Renal pelvis (tissue), 4 donors: ENCODE measurements around the gene CIC. TPM values are rescaled to one million over a fixed set of nuclear protein-coding genes. Genes with fewer than 3 reads are reported as not detected.
A peak's percentile ranks its signal among the peaks of the same experiment; 100 is the strongest.
"Not testable (repeated sequence)": the region's sequence is repeated elsewhere in the genome, so short reads cannot be mapped to it uniquely, and the experiment has no call there.

Source experiments
- DNase-seq: peaks from one replicate; pipeline ENCODE4 v3.0.0-alpha.2; 2013
- polyA plus RNA-seq, 3 donors: library from polyadenylated mRNA; unstranded; fragments of 120-200 nt; gene quantifications; one replicate each; pipeline ENCODE4 v1.2.1, GENCODE V29; 2013; ENCODE audit not compliant: insufficient read length in 3 of 3

The CIC gene
- polyA plus RNA-seq, 3 donors: 59.3 to 72.5 (median 68.2) TPM

GRCh38 chr19:42254089-42254849 lies 14.8 kb upstream of the CIC start:
- peak; percentile 88 for DNase-seq

DNA sequence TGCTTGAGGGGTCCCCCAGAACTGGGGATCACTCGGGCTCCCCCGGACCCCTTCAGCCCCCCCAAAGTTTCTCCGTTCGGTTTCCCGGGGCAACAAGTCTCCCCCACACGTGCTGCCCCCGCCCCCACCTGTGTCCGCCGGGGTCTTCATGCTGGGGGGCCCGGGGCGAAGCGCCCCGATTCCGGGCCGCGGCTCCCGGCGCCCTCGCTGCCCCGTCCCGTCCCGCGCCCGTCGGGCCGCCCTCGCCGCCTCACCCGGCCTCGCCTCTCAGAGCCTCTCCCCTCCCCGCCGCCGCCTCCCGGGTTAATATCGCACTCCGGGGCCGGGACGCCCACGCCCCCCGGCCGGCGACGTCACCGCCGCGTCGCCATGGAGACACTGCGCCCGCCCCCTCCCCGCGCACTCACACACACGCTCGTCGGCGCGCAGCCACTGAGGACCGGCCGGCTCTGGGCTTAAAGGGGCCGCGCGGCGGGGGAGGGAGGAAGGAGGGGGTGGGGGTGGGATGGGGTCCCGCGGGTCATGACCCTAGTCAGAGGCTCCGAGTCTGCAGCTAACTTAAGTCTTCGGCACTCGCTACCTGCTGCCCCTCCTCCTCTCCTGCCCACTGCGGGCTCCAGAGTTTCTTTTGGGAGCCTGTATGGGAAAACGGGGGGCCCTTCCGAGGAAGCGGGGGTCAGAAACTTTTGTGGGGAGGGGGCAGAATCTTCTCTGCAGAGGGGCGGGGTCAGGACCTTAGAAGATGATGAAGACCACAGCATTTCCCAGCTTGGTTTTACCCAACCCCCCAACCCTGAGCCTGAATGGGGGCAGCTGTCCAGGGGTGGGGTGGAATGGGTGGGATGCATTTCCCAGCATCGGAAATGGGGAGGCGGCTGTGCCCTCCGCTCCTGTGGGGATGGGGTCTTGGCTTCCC lies 13.9 kb upstream of the CIC start, which contains the start of gene ERF:
Gene ERF (minus strand): TSS at position 279 of the 916 bp plus-strand sequence. CDS start 129 bp downstream, at position 150.
- DNase-seq: peak; percentile 95

DNA sequence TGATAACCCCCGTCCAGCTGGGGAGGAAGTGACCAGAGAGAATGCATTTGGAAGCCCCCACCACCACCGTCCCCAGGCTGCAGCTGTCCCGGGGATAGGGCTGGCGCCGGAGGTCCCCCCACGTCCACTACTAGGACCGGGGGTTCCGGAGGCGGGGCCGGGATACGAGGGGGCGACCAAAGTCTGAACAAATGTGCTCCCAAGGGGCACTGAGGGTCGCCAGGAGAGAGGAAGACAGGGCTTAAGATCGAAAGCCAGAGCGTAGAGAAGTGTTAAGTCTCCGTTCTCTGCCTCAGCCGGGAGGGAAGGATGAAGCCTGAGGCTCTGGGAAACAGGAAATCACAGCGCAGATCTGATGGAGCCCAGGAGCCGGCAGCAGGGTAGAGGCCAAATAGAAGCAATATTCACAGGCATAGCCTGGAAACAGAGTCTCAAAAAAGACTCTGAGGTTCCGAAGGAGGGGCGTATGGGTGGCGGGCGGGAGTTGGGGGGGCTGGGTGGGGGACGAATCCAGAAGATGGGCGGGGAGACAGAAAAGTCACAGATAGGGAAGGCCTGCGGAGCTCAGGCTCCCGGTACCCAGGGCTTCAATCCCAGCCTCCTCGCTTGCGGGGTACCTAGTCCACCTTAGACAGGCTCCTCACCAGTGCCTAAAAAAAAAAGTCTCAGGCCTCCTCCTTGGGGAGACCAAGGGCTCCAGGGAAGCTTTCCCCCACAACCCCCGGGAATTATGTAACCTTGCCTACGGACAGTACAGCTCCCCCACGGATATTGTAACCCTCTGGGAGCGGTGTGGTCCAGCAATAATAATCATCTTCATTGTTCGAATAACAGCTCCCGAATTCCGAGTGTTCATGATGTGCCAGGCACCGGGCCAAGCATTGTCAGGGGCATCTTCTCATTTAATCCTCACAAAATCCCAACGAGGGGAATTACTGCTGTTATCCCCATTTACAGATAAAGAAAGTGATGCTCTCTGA lies 13.0 kb upstream of the CIC start:
- DNase-seq: peak; percentile 63

DNA sequence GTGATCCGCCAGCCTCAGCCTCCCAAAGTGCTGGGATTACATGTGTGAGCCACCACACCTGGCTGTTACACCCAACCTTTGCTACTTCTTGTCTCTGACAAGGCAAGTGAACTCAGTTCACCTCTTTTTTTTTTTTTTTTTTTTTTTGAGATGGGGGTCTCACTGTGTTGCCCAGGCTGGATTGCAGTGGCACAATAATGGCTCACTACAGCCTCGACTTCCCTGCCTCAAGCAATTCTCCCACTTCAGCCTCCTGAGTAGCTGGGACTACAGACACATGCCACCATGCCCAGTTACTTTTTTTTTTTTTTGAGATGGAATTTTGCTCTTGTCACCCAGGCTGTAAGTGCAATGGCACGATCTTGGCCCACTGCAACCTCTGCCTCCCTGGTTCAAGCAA lies 11.2 kb upstream of the CIC start:
- not testable (repeated sequence) for DNase-seq

- DNase-seq: no peak
These were observed 7.3 kb upstream of the CIC start for GRCh38 chr19:42261763-42262162.

- DNase-seq: not testable (repeated sequence)
These were observed 2.9 kb upstream of the CIC start for GRCh38 chr19:42266105-42266504.

DNA sequence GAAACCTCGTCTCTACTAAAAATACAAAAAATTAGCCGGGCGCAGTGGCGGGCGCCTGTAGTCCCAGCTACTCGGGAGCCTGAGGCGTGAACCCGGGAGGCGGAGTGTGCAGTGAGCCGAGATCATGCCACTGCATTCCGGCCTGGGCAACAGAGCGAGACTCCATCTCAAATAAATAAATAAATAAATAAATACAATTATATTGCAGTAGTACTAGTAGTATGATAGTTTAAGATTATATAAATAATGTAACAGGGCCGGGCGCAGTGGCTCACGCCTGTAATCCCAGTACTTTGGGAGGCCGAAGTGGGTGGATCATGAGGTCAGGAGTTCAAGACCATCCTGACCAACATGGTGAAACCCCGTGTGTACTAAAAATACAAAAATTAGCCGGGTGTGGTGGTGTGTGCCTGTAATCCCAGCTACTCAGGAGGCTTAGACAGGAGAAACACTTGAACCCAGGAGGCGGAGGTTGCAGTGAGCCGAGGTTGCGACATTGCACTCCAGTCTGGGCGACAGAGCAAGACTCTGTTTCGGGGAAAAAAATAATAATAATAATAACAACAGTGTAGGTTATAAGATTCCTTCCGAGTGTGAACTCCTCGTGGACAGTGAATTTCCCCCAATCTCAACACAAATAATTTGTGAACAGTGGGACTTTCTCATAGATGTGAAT lies 2.0 kb upstream of the CIC start:
- DNase-seq: not testable (repeated sequence)

- DNase-seq: no peak
These were observed 1.4 kb upstream of the CIC start for GRCh38 chr19:42267644-42268141.

GRCh38 chr19:42268142-42268703 lies 829 bp upstream of the CIC start:
- DNase-seq: peak; percentile 100

- no peak for DNase-seq
These were observed 660 bp downstream of the CIC start for GRCh38 chr19:42269478-42270345.

DNA sequence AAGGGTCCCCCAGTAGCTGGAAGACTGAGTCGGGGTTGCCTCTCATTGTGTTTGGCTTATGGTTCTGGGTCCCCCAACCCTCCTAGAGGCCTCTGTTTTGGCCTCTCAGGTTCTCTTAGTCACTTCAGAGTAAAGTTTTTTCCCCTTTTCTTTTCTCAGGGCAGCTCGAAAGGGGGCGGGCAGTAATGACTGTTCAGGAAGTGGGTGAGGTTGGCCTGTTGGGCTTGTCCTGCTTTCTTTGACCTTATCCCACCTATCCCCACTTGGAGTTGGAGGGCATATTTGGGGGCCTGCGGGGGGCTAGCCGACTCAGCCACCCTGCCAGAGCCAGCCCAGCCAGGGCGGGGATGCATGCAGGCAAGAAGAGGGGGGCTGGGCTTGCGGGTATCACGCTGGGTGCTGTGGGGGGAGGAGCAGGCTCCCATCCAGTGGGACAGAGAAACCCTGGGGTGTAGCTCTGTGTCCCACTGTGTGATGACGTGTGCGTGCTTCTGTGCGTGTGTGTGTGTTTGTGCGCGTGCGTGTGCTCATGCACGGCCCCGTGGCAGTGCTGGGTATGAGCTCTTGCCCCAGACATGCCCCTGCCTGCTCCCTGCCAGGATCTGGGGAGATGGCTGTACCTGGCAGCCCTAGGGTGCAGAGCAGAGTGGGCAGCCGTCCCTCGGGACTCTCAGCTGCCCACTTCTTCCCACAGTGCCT lies 1.4 kb downstream of the CIC start:
- DNase-seq: no peak

DNA sequence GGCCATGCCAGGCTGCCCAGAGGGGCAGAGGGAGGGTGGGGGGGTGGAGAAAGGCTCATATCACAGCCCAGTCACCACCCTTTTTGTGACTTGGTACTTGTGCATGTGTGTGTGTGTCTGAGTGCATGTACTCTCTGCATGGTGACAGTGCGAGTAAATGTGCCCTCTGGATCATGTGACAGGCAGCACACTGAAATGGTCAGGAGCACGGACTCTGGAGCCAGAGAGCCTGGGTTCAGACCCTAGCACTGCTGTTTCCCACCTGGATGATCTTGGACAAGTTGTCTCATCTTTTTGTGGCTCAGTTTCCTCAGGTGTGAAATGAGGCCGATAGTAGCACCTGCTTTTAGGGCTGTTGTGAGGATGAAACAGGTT lies 2.0 kb downstream of the CIC start:
- no peak for DNase-seq

- no peak for DNase-seq
These were observed 2.9 kb downstream of the CIC start for GRCh38 chr19:42271861-42272534.

- no peak for DNase-seq
These were observed 3.5 kb downstream of the CIC start for GRCh38 chr19:42272535-42272897.

DNA sequence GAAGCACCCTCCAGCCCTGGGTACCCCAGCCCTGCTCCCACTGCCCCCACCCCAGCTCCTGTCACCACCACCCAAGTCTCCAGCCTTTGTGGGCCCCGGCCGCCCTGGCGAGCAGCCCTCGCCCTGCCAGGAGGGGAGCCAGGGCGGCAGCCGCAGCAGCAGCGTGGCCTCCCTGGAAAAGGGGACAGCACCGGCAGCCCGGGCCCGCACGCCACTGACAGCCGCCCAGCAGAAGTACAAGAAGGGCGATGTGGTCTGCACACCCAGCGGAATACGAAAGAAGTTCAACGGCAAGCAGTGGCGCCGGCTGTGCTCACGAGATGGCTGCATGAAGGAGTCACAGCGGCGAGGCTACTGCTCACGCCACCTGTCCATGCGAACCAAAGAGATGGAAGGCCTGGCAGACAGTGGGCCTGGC lies 3.9 kb downstream of the CIC start:
- no peak for DNase-seq

DNA sequence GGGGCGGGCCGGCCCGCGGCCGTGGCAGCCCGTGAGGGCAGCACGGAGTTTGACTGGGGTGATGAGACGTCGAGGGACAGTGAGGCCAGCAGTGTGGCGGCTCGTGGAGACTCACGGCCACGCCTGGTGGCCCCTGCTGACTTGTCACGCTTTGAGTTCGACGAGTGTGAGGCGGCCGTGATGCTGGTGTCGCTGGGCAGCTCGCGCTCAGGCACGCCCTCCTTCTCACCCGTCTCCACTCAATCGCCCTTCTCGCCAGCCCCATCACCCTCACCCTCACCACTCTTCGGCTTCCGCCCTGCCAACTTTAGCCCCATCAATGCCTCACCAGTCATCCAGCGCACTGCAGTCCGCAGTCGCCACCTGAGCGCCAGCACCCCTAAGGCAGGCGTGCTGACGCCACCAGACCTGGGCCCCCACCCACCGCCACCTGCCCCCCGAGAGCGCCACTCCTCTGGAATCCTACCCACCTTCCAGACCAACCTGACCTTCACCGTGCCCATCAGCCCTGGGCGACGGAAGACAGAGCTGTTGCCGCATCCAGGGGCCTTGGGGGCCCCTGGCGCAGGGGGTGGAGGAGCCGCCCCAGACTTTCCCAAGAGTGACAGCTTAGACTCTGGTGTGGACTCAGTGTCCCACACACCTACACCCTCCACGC lies 4.5 kb downstream of the CIC start:
- DNase-seq: no peak

DNA sequence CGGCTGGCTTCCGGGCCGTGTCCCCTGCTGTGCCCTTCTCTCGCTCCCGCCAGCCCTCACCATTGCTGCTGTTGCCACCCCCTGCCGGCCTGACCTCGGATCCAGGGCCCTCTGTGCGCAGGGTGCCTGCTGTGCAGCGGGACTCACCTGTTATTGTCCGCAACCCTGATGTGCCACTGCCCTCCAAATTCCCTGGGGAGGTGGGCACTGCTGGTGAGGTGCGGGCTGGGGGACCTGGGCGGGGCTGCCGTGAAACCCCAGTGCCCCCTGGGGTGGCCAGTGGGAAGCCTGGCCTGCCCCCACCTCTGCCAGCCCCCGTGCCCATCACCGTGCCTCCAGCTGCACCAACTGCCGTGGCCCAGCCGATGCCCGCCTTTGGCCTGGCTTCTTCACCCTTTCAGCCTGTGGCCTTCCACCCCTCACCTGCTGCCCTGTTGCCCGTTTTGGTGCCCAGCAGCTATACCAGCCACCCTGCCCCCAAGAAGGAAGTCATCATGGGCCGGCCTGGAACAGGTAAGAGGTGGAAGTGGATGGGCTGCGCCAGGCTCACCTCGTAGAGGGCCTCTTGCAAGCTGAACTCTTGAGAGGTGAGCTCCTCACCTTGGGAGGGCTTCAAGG lies 5.1 kb downstream of the CIC start:
- DNase-seq: no peak
